GM19099 (cell line): Measurements from ENCODE around the gene MIS18BP1.

Experiments used
- POLR2A ChIP-seq: IDR thresholded peaks from 3 replicates; pipeline ENCODE4 v1.6.1; 2011; ENCODE audit warnings: low read depth; ENCODE audit not compliant: insufficient read length; ENCODE audit errors: extremely low read depth

The MIS18BP1 gene

GRCh38 chr14:45251912-45252311 is 1.1 kb downstream of the MIS18BP1 start:
- TF ChIP-seq POLR2A = no peak

- no peak for TF ChIP-seq POLR2A
Measured at GRCh38 chr14:45249856-45250575, 3.0 kb downstream of the MIS18BP1 start.

GRCh38 chr14:45247427-45247826 is 5.6 kb downstream of the MIS18BP1 start:
- no peak for TF ChIP-seq POLR2A

GRCh38 chr14:45246691-45247090 is 6.3 kb downstream of the MIS18BP1 start:
- no peak for TF ChIP-seq POLR2A

- TF ChIP-seq POLR2A = no peak
Measured at GRCh38 chr14:45246151-45246550, 6.9 kb downstream of the MIS18BP1 start.

- no peak for TF ChIP-seq POLR2A
Measured at GRCh38 chr14:45242706-45243105, 10.3 kb downstream of the MIS18BP1 start.

GRCh38 chr14:45238988-45239387 is 14.0 kb downstream of the MIS18BP1 start:
- TF ChIP-seq POLR2A = no peak

- TF ChIP-seq POLR2A = no peak
Measured at GRCh38 chr14:45227566-45227965, 25.4 kb downstream of the MIS18BP1 start.

- no peak for TF ChIP-seq POLR2A
Measured at GRCh38 chr14:45222485-45223262, 30.3 kb downstream of the MIS18BP1 start.

GRCh38 chr14:45212231-45212630 is 40.8 kb downstream of the MIS18BP1 start:
- TF ChIP-seq POLR2A = no peak

- TF ChIP-seq POLR2A = no peak
Measured at GRCh38 chr14:45211295-45211694, 41.7 kb downstream of the MIS18BP1 start.

- TF ChIP-seq POLR2A = no peak
Measured at GRCh38 chr14:45210159-45210558, 42.8 kb downstream of the MIS18BP1 start.

GRCh38 chr14:45204241-45204640 is 48.8 kb downstream of the MIS18BP1 start:
- TF ChIP-seq POLR2A = no peak

GRCh38 chr14:45201905-45202304 is 51.1 kb downstream of the MIS18BP1 start:
- TF ChIP-seq POLR2A = no peak

GRCh38 chr14:45199230-45199629 is 53.8 kb downstream of the MIS18BP1 start:
- TF ChIP-seq POLR2A = no peak

- TF ChIP-seq POLR2A = no peak
Measured at GRCh38 chr14:45198551-45198950, 54.5 kb downstream of the MIS18BP1 start.
